Lower leg skin (tissue), 3 donors: Measurements from ENCODE around the gene RBM20.

Experiments used
- POLR2A ChIP-seq, 2 donors: fragments of 450-650 bp; IDR thresholded peaks; one replicate each; pipeline ENCODE4 v1.6.1; 2016 to 2017; ENCODE audit warnings: antibody characterized with exemption in 2 of 2, mild to moderate bottlenecking in 1 of 2, moderate library complexity in 1 of 2
- TF ChIP-seq, protein P1 (sequence below), 3 donors: fragments of 450-650 bp; IDR thresholded peaks; one replicate each; pipeline ENCODE4 v1.5.1; 2016; ENCODE audit warnings: antibody characterized with exemption in 3 of 3, mild to moderate bottlenecking in 3 of 3, moderate library complexity in 2 of 3

DNA sequence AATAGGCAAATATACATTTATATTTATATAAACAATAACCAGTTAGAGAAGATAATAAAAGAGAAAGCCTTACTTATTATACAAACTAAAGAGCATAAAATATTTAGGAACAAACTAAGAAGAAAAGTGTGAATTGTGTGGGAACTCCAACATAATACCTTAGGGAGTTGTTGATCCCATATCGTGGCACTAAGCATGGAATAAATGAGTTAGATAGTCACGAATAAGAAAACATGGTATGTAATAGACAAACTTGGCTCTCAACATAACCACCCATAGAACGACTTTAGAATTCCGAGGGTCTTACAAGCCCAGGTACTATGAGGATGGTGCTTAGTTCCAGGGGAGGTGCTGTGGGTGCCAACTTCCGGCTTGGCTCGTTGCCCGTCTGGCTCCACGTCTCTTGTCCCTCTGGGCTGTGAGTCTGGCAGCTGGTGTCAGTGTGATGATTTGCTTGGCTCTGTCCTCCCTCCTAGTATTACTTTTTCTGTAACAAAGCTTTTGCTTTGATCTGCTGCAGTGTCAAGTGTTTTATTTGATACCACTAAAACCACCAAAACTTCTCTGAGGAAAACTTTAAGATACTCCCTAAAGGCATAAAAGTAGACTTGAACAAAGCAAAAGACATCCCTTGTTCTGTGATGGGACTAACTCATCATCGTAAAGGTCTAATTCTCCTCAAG is 9.5 kb upstream of the RBM20 start:
- TF ChIP-seq, protein P1, sequence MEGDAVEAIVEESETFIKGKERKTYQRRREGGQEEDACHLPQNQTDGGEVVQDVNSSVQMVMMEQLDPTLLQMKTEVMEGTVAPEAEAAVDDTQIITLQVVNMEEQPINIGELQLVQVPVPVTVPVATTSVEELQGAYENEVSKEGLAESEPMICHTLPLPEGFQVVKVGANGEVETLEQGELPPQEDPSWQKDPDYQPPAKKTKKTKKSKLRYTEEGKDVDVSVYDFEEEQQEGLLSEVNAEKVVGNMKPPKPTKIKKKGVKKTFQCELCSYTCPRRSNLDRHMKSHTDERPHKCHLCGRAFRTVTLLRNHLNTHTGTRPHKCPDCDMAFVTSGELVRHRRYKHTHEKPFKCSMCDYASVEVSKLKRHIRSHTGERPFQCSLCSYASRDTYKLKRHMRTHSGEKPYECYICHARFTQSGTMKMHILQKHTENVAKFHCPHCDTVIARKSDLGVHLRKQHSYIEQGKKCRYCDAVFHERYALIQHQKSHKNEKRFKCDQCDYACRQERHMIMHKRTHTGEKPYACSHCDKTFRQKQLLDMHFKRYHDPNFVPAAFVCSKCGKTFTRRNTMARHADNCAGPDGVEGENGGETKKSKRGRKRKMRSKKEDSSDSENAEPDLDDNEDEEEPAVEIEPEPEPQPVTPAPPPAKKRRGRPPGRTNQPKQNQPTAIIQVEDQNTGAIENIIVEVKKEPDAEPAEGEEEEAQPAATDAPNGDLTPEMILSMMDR (IDR thresholded peaks at IDR 0.05): no peak
- TF ChIP-seq POLR2A (IDR thresholded peaks at IDR 0.05): no peak
